ENCODE data around the gene ANGPTL8. TPM values are rescaled to one million over a fixed set of nuclear protein-coding genes. Genes with fewer than 3 reads are reported as not detected.
A peak's percentile ranks its signal among the peaks of the same experiment; 100 is the strongest.

ANGPTL8 gene
- total and polyA plus RNA-seq, 2 of the 13 experiments (the other 11 are each of a cell fraction or from before 2014, with no cell fraction given) = 27.3 to 243 TPM

DNA sequence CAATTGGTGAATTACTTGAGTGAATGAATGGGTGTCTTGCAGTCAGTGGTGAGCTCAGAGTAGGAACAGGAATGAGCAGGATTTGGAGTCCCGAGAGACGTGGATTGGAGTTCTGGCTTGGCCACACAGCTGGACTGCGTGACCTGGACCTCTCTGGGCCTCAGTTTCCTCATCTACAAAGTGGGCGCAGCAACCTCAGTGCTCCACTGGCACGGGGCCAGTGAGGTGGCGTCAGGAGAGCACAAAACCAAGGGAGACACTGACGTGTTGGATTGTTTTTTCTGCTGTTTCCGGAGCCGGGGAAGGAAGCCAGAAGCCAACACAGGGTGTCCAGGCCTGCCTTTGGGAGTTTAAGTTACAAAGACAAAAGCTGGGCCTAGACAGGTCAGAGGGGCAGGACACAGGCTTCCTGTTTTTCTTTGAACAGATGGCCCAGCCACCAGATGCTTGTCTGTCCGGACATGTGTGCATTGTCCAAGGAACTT is 29.4 kb downstream of the ANGPTL8 start (continued):
- TF ChIP-seq, protein P1, sequence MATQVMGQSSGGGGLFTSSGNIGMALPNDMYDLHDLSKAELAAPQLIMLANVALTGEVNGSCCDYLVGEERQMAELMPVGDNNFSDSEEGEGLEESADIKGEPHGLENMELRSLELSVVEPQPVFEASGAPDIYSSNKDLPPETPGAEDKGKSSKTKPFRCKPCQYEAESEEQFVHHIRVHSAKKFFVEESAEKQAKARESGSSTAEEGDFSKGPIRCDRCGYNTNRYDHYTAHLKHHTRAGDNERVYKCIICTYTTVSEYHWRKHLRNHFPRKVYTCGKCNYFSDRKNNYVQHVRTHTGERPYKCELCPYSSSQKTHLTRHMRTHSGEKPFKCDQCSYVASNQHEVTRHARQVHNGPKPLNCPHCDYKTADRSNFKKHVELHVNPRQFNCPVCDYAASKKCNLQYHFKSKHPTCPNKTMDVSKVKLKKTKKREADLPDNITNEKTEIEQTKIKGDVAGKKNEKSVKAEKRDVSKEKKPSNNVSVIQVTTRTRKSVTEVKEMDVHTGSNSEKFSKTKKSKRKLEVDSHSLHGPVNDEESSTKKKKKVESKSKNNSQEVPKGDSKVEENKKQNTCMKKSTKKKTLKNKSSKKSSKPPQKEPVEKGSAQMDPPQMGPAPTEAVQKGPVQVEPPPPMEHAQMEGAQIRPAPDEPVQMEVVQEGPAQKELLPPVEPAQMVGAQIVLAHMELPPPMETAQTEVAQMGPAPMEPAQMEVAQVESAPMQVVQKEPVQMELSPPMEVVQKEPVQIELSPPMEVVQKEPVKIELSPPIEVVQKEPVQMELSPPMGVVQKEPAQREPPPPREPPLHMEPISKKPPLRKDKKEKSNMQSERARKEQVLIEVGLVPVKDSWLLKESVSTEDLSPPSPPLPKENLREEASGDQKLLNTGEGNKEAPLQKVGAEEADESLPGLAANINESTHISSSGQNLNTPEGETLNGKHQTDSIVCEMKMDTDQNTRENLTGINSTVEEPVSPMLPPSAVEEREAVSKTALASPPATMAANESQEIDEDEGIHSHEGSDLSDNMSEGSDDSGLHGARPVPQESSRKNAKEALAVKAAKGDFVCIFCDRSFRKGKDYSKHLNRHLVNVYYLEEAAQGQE (IDR thresholded peaks at IDR 0.05; ENCODE audit: borderline replicate concordance in 1 of 2, low read depth in 1 of 2, low read length in 2 of 2) = no peak
- TF ChIP-seq, protein P2, sequence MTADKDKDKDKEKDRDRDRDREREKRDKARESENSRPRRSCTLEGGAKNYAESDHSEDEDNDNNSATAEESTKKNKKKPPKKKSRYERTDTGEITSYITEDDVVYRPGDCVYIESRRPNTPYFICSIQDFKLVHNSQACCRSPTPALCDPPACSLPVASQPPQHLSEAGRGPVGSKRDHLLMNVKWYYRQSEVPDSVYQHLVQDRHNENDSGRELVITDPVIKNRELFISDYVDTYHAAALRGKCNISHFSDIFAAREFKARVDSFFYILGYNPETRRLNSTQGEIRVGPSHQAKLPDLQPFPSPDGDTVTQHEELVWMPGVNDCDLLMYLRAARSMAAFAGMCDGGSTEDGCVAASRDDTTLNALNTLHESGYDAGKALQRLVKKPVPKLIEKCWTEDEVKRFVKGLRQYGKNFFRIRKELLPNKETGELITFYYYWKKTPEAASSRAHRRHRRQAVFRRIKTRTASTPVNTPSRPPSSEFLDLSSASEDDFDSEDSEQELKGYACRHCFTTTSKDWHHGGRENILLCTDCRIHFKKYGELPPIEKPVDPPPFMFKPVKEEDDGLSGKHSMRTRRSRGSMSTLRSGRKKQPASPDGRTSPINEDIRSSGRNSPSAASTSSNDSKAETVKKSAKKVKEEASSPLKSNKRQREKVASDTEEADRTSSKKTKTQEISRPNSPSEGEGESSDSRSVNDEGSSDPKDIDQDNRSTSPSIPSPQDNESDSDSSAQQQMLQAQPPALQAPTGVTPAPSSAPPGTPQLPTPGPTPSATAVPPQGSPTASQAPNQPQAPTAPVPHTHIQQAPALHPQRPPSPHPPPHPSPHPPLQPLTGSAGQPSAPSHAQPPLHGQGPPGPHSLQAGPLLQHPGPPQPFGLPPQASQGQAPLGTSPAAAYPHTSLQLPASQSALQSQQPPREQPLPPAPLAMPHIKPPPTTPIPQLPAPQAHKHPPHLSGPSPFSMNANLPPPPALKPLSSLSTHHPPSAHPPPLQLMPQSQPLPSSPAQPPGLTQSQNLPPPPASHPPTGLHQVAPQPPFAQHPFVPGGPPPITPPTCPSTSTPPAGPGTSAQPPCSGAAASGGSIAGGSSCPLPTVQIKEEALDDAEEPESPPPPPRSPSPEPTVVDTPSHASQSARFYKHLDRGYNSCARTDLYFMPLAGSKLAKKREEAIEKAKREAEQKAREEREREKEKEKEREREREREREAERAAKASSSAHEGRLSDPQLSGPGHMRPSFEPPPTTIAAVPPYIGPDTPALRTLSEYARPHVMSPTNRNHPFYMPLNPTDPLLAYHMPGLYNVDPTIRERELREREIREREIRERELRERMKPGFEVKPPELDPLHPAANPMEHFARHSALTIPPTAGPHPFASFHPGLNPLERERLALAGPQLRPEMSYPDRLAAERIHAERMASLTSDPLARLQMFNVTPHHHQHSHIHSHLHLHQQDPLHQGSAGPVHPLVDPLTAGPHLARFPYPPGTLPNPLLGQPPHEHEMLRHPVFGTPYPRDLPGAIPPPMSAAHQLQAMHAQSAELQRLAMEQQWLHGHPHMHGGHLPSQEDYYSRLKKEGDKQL (CRISPR knock-in tag; IDR thresholded peaks at IDR 0.05; ENCODE audit: low read depth) = no peak
- no peak for TF ChIP-seq ZKSCAN1 (IDR thresholded peaks at IDR 0.05; ENCODE audit: low read length)
- no peak for TF ChIP-seq ZBTB7A (CRISPR knock-in tag; IDR thresholded peaks at IDR 0.05)
- TF ChIP-seq ZNF24 (IDR thresholded peaks at IDR 0.05) = no peak
- peak; percentile 99 for TF ChIP-seq ZNF629 (CRISPR knock-in tag; conservative IDR thresholded peaks at IDR 0.05)
- TF ChIP-seq, protein P3, sequence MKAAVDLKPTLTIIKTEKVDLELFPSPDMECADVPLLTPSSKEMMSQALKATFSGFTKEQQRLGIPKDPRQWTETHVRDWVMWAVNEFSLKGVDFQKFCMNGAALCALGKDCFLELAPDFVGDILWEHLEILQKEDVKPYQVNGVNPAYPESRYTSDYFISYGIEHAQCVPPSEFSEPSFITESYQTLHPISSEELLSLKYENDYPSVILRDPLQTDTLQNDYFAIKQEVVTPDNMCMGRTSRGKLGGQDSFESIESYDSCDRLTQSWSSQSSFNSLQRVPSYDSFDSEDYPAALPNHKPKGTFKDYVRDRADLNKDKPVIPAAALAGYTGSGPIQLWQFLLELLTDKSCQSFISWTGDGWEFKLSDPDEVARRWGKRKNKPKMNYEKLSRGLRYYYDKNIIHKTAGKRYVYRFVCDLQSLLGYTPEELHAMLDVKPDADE (CRISPR knock-in tag; IDR thresholded peaks at IDR 0.05) = no peak
- TF ChIP-seq, protein P4, sequence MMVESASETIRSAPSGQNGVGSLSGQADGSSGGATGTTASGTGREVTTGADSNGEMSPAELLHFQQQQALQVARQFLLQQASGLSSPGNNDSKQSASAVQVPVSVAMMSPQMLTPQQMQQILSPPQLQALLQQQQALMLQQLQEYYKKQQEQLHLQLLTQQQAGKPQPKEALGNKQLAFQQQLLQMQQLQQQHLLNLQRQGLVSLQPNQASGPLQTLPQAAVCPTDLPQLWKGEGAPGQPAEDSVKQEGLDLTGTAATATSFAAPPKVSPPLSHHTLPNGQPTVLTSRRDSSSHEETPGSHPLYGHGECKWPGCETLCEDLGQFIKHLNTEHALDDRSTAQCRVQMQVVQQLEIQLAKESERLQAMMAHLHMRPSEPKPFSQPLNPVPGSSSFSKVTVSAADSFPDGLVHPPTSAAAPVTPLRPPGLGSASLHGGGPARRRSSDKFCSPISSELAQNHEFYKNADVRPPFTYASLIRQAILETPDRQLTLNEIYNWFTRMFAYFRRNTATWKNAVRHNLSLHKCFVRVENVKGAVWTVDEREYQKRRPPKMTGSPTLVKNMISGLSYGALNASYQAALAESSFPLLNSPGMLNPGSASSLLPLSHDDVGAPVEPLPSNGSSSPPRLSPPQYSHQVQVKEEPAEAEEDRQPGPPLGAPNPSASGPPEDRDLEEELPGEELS (CRISPR knock-in tag; IDR thresholded peaks at IDR 0.05) = peak; percentile 56
- peak; percentile 91 for TF ChIP-seq KDM1A (CRISPR knock-in tag; IDR thresholded peaks at IDR 0.05)
- no peak for TF ChIP-seq SAFB2 (CRISPR knock-in tag; IDR thresholded peaks at IDR 0.05; ENCODE audit: borderline replicate concordance, low read depth)
- TF ChIP-seq ZNF569 (CRISPR knock-in tag; IDR thresholded peaks at IDR 0.05; ENCODE audit: borderline replicate concordance) = no peak
- TF ChIP-seq HNF4A (CRISPR knock-in tag; IDR thresholded peaks at IDR 0.05) = no peak
- no peak for TF ChIP-seq RAD51 (IDR thresholded peaks at IDR 0.05; ENCODE audit: borderline replicate concordance)
- TF ChIP-seq, protein P5, sequence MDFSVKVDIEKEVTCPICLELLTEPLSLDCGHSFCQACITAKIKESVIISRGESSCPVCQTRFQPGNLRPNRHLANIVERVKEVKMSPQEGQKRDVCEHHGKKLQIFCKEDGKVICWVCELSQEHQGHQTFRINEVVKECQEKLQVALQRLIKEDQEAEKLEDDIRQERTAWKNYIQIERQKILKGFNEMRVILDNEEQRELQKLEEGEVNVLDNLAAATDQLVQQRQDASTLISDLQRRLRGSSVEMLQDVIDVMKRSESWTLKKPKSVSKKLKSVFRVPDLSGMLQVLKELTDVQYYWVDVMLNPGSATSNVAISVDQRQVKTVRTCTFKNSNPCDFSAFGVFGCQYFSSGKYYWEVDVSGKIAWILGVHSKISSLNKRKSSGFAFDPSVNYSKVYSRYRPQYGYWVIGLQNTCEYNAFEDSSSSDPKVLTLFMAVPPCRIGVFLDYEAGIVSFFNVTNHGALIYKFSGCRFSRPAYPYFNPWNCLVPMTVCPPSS (IDR thresholded peaks at IDR 0.05) = no peak
- no peak for TF ChIP-seq ZSCAN22 (CRISPR knock-in tag; IDR thresholded peaks at IDR 0.05)
- TF ChIP-seq CREB1 (IDR thresholded peaks at IDR 0.05) = no peak
- peak; percentile 58; the same call in 1 of the 2 replicates for TF ChIP-seq CREB1 (CRISPR knock-in tag; IDR thresholded peaks at IDR 0.05)

Measured in HepG2 (cell line).